Lower lobe of right lung (tissue), 2 donors: Measurements from ENCODE around the gene LRP8. TPM values are rescaled to one million over a fixed set of nuclear protein-coding genes. Genes with fewer than 3 reads are reported as not detected.

Experiments used
- ATAC-seq, 2 donors: fragments of 200-7000 bp; cut with Tn5 transposase; one replicate each; pipeline ENCODE4 v1.9.1; 2020 to 2022; ENCODE audit warnings: mild to moderate bottlenecking in 2 of 2, moderate library complexity in 2 of 2
- DNase-seq: peaks from one replicate; pipeline ENCODE4 v3.0.0-alpha.2; 2020
- H3K27ac ChIP-seq: fragments of 200-600 bp; one replicate; pipeline ENCODE4 v1.8.0; 2022
- H3K27me3 ChIP-seq: fragments of 200-600 bp; one replicate; pipeline ENCODE4 v1.8.0; 2022; ENCODE audit warnings: low read depth
- H3K36me3 ChIP-seq: fragments of 200-600 bp; one replicate; pipeline ENCODE4 v1.8.0; 2022; ENCODE audit warnings: mild to moderate bottlenecking
- H3K4me1 ChIP-seq: fragments of 200-600 bp; one replicate; pipeline ENCODE4 v1.8.0; 2022
- H3K4me3 ChIP-seq: fragments of 200-600 bp; one replicate; pipeline ENCODE4 v1.8.0; 2022; ENCODE audit warnings: mild to moderate bottlenecking
- H3K9me3 ChIP-seq: fragments of 200-600 bp; one replicate; pipeline ENCODE4 v1.8.0; 2022
- CTCF ChIP-seq: fragments of 200-600 bp; IDR thresholded peaks from one replicate; pipeline ENCODE4 v1.8.0; 2022; ENCODE audit warnings: antibody characterized with exemption, mild to moderate bottlenecking
- intact Hi-C: fragments of 100-400 bp; cut with DNase I; formaldehyde crosslinking; loops from one replicate; pipeline ENCODE4 v1.11.0; 2022
- total RNA-seq: library from RNA; stranded (reverse); fragmentation: NEBNext Ultra II Directional; extraction: Animal tissue kit (Norgen Biotek cat#: 25700); gene quantifications from one replicate; pipeline ENCODE4 v1.2.1, GENCODE V29; 2021
- donor health status: DM: no; HTN: yes; CAD: no; lungs with severe emphysema.

Gene LRP8
- total RNA-seq, 1 donor from 2014 or later = 9.2 TPM

- TF ChIP-seq CTCF = no peak
- no peak for ATAC-seq
- intact Hi-C loops = no loop called here
- Histone ChIP-seq H3K36me3 (no peaks in the 10 kb centered on the region), H3K4me3 (no peak overlapping the region), H3K27me3 (no peaks in the 10 kb centered on the region), H3K4me1 (no peaks in the 10 kb centered on the region), H3K9me3 (peaks cover 20% of the 10 kb centered on the region), H3K27ac (no peak overlapping the region)
- no peak for DNase-seq
Observed at GRCh38 chr1:53359225-53359933, 31.5 kb upstream of the LRP8 start.

- DNase-seq = no peak
- Histone ChIP-seq H3K9me3 (peaks cover 20% of the 10 kb centered on the region), H3K36me3 (no peaks in the 10 kb centered on the region), H3K27ac (no peak overlapping the region), H3K4me3 (no peak overlapping the region), H3K27me3 (no peaks in the 10 kb centered on the region), H3K4me1 (no peaks in the 10 kb centered on the region)
- no peak for TF ChIP-seq CTCF
- ATAC-seq = no peak
- intact Hi-C loops = no loop called here
Observed at GRCh38 chr1:53356637-53357036, 28.8 kb upstream of the LRP8 start.

- Histone ChIP-seq H3K4me1 (no peaks in the 10 kb centered on the region), H3K27me3 (no peaks in the 10 kb centered on the region), H3K36me3 (no peaks in the 10 kb centered on the region), H3K9me3 (peaks cover 20% of the 10 kb centered on the region), H3K27ac (no peak overlapping the region), H3K4me3 (no peak overlapping the region)
- ATAC-seq = no peak
- intact Hi-C loops = no loop called here
- no peak for TF ChIP-seq CTCF
- no peak for DNase-seq
Observed at GRCh38 chr1:53354119-53354518, 26.2 kb upstream of the LRP8 start.

GRCh38 chr1:53352561-53352960, 24.7 kb upstream of the LRP8 start:
- intact Hi-C loops = no loop called here
- Histone ChIP-seq H3K27ac (no peak overlapping the region), H3K27me3 (no peaks in the 10 kb centered on the region), H3K9me3 (peaks cover 8% of the 10 kb centered on the region), H3K4me3 (no peak overlapping the region), H3K4me1 (no peaks in the 10 kb centered on the region), H3K36me3 (no peaks in the 10 kb centered on the region)
- no peak for TF ChIP-seq CTCF
- ATAC-seq (no peak), DNase-seq (no peak)

- Histone ChIP-seq H3K27ac (no peak overlapping the region), H3K4me1 (no peaks in the 10 kb centered on the region), H3K4me3 (no peak overlapping the region), H3K36me3 (no peaks in the 10 kb centered on the region), H3K27me3 (no peaks in the 10 kb centered on the region), H3K9me3 (no peaks in the 10 kb centered on the region)
- no peak for TF ChIP-seq CTCF
- intact Hi-C loops = no loop called here
- ATAC-seq = no peak
- DNase-seq = no peak
Observed at GRCh38 chr1:53350853-53351767, 23.2 kb upstream of the LRP8 start.
